Uterus (tissue), 2 donors: Measurements from ENCODE around the gene ACR.

Experiments used
- CTCF ChIP-seq, 4 experiments: fragments of 200-600 bp in 2 of 4; fragments of 450-650 bp in 2 of 4; sonication (generic) in 2 of 4; IDR thresholded peaks; one replicate each; pipeline ENCODE4 v1.5.1; 2016 to 2019; ENCODE audit warnings: antibody characterized with exemption in 4 of 4, mild to moderate bottlenecking in 2 of 4, moderate library complexity in 1 of 4
- POLR2A ChIP-seq, 2 donors: fragments of 450-650 bp; IDR thresholded peaks; one replicate each; pipeline ENCODE4 v1.6.1; 2016; ENCODE audit warnings: antibody characterized with exemption in 2 of 2, mild to moderate bottlenecking in 1 of 2, moderate library complexity in 1 of 2

GRCh38 chr22:50714150-50714549, 23.9 kb upstream of the ACR start:
- TF ChIP-seq POLR2A (IDR thresholded peaks at IDR 0.05) (no peak), CTCF (IDR thresholded peaks at IDR 0.05) (no peak)
